Adipocyte (in vitro differentiated cells): ENCODE results near the gene KSR2.

Source experiments
- DNase-seq: peaks from one replicate; pipeline ENCODE4 v3.0.0-alpha.2; 2015; ENCODE audit warnings: low read depth
- H3K27me3 ChIP-seq: replicated peaks from 2 replicates; pipeline ENCODE4 v1.7.0; 2013; ENCODE audit warnings: mild to moderate bottlenecking, low read length, moderate library complexity; ENCODE audit not compliant: control insufficient read depth, insufficient read depth
- H3K36me3 ChIP-seq: 2 replicates; pipeline ENCODE4 v1.7.0; 2013; ENCODE audit warnings: low read length, mild to moderate bottlenecking, moderate library complexity; ENCODE audit not compliant: control insufficient read depth, insufficient read depth, severe bottlenecking
- H3K4me1 ChIP-seq: 2 replicates; pipeline ENCODE4 v1.7.0; 2013; ENCODE audit warnings: mild to moderate bottlenecking, low read length, moderate library complexity; ENCODE audit not compliant: control insufficient read depth, insufficient read depth
- H3K4me3 ChIP-seq: 2 replicates; pipeline ENCODE4 v1.7.0; 2013; ENCODE audit warnings: mild to moderate bottlenecking, low read length, moderate library complexity
- H3K9ac ChIP-seq: 2 replicates; pipeline ENCODE4 v1.7.0; 2013; ENCODE audit warnings: mild to moderate bottlenecking, low read length, moderate library complexity
- H3K9me3 ChIP-seq: 2 replicates; pipeline ENCODE4 v1.7.0; 2013; ENCODE audit warnings: mild to moderate bottlenecking, low read length, moderate library complexity; ENCODE audit not compliant: control insufficient read depth

The KSR2 gene

DNA sequence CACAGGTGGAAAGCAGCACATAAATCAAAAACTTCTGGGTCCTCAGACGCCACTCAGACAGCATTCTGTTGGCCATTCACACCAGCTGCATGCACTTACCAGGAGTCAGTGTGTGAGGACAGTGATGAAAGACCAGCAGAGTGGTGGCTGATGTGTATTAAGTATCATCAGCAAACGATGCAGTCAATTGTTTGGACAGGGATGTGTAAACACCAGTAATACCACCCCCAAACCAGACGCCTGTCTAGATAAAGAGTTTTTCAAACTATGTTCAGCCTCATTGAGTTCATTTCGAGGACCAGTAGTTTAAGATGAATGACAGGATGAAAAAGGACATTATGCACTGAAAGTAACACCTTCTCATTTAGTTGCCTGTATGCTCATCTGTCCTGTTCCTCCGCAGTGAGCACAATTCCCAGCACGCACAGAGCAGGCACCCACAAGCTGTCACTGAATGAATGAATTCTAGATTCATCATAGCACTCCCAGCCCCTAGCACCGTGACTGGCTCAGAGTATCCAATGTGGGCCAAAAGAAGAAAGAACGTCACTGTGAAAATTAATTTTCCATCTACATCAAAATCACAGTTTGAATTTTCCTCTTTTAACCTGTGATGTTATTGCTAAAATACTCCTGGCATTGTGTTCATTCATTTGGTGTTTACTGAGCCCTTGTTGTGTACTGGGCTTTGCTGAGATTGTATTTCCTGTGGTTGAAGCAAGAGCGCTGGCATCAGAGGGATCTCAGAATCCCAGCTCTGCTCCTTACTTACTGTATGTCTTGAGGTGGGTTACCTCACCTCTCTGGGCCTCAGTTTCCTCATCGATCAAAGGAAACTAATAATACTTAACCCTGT, 482.6 kb downstream of the KSR2 start:
- no peak for DNase-seq
- H3K9ac ChIP-seq = no peak overlapping the region
- H3K27me3 ChIP-seq = no peaks in the 10 kb centered on the region
- H3K4me3 ChIP-seq = no peak overlapping the region
- no peaks in the 10 kb centered on the region for H3K9me3 ChIP-seq
- H3K36me3 ChIP-seq = no peaks in the 10 kb centered on the region
- peaks cover 20% of the 10 kb centered on the region for H3K4me1 ChIP-seq

DNA sequence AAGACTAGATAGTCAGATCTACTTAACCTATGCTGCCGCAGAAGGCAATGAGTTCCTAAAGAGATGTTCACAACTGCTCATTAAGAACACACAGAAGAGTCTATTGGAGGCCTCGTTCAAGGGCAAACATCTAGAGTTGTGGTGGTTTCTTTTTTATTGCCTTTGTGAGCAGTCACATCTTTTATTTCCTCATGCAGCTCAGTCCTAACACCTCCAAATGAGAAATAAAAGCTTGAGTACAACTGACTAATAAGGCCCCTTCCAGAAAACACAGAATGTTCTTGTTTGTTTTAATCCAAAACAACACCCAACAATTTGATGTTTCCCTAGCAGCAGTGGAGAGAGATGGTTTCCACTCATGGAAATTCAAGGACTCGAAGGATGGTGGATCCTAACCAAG, 483.9 kb downstream of the KSR2 start:
- H3K4me3 ChIP-seq = no peak overlapping the region
- no peaks in the 10 kb centered on the region for H3K27me3 ChIP-seq
- no peak overlapping the region for H3K9ac ChIP-seq
- DNase-seq = no peak
- H3K4me1 ChIP-seq = peaks cover 17% of the 10 kb centered on the region
- no peaks in the 10 kb centered on the region for H3K36me3 ChIP-seq
- no peaks in the 10 kb centered on the region for H3K9me3 ChIP-seq

DNA sequence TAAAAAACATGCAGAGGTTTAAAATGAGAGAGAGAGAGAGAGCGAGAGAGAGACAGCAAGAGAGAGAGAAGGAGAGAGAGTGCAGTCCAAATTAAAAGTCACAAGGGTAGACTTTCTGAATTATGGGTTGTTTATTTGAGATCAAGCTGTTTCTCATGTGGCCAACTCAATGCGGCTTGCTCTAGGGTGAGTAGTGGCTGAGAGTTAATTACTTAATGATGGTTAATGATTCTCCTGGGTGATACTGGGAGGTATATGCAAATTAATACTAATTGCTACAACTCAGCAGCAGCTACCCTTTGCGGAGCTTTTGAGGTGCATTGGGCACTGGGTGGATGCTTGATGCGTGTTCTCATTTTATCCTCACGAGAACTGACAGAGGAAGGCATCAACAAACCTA, 485.3 kb downstream of the KSR2 start:
- Histone ChIP-seq H3K27me3 (no peaks in the 10 kb centered on the region), H3K4me1 (peaks cover 16% of the 10 kb centered on the region), H3K9ac (no peak overlapping the region), H3K36me3 (no peaks in the 10 kb centered on the region), H3K4me3 (no peak overlapping the region), H3K9me3 (no peaks in the 10 kb centered on the region)
- no peak for DNase-seq

DNA sequence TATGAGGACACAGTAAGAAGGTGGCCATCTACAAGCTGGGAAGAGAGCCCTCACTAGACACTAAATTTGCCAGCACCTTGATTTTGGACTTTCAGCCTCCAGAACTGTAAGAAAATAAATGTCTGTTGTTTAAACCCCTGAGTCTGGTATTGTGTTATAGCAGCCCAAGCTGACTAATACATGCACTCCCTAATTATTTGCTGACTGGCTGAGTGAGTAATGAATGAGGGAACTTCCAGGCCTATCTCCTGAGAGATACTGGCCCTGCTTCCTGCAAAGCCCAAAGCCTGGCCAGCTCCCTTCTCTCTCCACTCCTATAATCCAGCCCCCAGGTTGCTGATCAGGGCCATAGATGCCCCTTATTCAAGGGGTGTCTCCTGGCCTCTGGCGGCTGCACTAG, 487.3 kb downstream of the KSR2 start:
- Histone ChIP-seq H3K9ac (no peak overlapping the region), H3K9me3 (no peaks in the 10 kb centered on the region), H3K27me3 (no peaks in the 10 kb centered on the region), H3K4me3 (no peak overlapping the region), H3K36me3 (no peaks in the 10 kb centered on the region), H3K4me1 (peaks cover 3% of the 10 kb centered on the region)
- no peak for DNase-seq

DNA sequence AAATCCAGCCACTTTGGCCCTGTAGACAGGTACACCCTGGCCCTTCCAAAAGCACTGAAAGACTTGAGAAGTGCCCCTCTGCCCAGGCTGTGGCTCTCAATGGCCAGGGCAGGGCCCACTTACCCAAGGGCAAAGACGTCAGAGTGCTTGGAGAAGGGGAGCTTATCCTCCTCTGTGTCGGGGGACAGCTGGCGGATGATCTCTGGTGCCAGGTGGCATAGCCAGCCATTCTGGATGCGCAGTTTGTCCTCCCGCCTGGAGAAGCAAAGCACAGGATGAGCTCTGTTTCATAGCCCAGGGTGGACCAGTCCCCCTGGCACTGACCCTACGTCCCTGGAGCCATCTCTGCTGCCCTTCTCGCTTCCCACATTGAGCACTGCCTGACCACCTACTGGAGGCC, 492.4 kb downstream of the KSR2 start:
- DNase-seq = no peak
- Histone ChIP-seq H3K36me3 (no peaks in the 10 kb centered on the region), H3K4me1 (no peaks in the 10 kb centered on the region), H3K27me3 (peaks cover 10% of the 10 kb centered on the region), H3K9ac (no peak overlapping the region), H3K9me3 (peaks cover 3% of the 10 kb centered on the region), H3K4me3 (no peak overlapping the region)

DNA sequence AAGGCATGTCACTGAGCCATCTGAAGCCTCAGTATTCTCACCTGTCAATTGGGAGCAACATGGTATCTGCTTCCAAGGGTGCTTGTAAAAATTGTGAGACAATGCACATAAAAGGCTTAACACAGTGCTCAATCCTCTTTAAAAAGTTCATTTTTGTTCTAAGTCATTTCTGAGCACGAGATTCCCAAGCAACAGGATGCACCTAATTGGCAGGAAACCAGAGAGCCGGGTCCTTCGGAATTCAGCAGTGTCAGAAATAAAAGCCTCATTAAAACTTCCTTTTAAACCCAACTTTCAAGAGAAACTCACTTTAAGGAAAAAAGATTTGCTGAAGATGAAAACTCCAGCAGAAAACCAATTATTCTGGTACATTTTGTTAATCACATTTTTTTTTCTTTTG, 494.9 kb downstream of the KSR2 start:
- no peaks in the 10 kb centered on the region for H3K4me1 ChIP-seq
- H3K27me3 ChIP-seq = peaks cover 15% of the 10 kb centered on the region
- no peak overlapping the region for H3K9ac ChIP-seq
- no peaks in the 10 kb centered on the region for H3K36me3 ChIP-seq
- DNase-seq = no peak
- H3K4me3 ChIP-seq = no peak overlapping the region
- H3K9me3 ChIP-seq = peaks cover 9% of the 10 kb centered on the region

DNA sequence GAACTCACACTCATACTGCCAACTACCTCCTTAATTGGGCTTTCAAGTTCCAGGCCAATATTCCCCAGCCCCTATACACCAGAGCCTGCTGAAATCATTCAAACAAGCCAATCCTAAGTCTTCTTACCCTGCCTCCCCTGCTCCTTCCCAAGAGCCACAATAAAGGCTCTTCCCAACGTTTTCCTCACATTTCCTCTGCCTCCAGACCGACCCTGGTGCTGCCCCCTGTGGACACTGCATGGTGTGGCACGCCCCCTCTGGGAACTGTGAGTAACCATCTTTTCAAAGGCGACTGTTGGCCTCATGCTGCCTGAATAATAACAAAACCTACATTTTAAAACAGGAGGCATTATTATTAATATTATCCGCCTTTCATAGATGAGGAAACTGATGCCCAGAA, 495.8 kb downstream of the KSR2 start:
- no peak overlapping the region for H3K9ac ChIP-seq
- peaks cover 9% of the 10 kb centered on the region for H3K9me3 ChIP-seq
- no peak overlapping the region for H3K4me3 ChIP-seq
- H3K27me3 ChIP-seq = peaks cover 19% of the 10 kb centered on the region
- H3K4me1 ChIP-seq = no peaks in the 10 kb centered on the region
- no peaks in the 10 kb centered on the region for H3K36me3 ChIP-seq
- no peak for DNase-seq

DNA sequence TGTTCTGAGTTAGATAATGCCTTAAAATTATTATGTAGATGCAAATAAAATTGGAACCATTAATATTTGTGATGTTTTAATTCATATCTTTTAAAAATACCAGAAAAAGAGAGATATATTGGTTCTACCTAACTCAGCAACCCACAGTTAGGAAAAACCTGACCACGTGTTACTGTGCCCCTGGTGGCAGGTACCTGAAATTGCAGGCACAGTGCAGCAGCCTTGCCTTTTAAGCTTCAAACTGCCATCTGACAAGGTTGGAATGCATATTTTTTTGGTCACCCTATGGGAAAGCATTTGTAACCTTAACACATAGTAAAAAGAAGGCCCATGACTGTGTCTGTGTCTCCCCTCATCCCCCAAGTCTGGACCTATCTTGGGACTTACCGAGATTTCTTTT, 498.0 kb downstream of the KSR2 start:
- Histone ChIP-seq H3K27me3 (peaks cover 31% of the 10 kb centered on the region), H3K9ac (no peak overlapping the region), H3K4me3 (no peak overlapping the region), H3K9me3 (peaks cover 7% of the 10 kb centered on the region), H3K4me1 (no peaks in the 10 kb centered on the region), H3K36me3 (no peaks in the 10 kb centered on the region)
- no peak for DNase-seq

DNA sequence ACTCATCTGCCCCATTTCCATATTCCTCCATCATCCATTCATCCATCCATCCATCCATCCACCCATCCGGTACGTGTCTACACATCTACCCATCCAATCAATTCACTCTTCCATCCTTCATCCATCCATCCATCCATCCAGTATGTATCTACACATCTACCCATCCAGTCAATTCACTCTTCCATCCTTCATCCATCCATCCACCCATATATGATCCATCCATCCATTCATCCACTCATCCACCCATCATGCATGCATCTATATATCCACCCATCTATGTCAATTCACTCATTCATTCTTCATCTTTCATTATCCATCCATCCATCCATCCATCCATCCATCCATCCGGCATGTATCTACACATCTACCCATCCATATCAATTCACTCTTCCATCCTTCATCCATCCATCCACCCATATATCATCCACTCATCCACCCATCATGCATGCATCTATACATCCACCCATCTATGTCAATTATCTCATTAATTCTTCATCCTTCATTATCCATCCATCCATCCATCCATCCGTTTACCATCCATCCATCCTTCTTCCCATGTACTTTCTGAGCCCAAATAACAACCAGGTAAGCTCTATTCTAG, 498.8 kb downstream of the KSR2 start:
- H3K9me3 ChIP-seq = peaks cover 6% of the 10 kb centered on the region
- H3K27me3 ChIP-seq = peaks cover 32% of the 10 kb centered on the region
- no peaks in the 10 kb centered on the region for H3K36me3 ChIP-seq
- no peak overlapping the region for H3K9ac ChIP-seq
- no peak overlapping the region for H3K4me3 ChIP-seq
- DNase-seq = no peak
- H3K4me1 ChIP-seq = no peaks in the 10 kb centered on the region

DNA sequence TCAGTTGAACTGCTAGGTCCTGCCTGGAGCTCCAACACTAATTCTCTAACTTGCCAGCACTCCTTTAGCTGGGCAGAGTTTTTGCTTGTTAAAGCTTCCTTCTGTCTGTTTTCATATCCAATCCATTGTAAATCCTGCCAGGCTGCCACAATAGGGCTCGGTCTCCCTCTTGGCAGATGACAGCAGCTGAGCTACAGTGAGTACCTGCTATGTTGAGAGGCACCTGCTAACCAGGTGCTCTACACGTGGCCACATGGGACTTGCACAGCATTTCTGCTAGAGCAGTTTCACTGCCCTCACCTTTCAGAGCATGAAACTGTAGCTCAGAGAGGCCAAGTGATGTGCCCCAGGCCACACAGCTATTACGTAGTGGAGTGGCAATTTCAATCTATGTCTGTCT, 500.8 kb downstream of the KSR2 start:
- no peak for DNase-seq
- Histone ChIP-seq H3K36me3 (no peaks in the 10 kb centered on the region), H3K4me3 (no peak overlapping the region), H3K4me1 (no peaks in the 10 kb centered on the region), H3K27me3 (peaks cover 32% of the 10 kb centered on the region), H3K9me3 (peaks cover 6% of the 10 kb centered on the region), H3K9ac (no peak overlapping the region)

DNA sequence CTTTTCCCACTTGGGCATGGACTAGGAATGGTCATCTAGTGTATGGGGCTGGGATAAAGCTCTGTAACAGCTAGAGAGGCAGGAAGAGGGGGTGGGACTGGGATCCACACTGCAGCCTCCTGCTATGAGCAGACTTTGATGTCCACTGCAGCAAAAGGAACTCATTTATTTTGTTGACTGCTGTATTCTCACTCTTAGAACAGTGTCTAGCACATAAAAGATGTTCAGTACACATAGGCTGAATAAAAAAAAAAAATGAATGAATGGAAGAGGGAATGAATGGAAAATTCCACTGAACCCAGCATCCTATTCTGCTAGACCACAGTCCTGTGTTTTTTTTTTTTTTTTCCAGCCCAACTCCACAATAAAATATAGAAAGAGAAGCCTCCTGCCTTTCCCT, 501.2 kb downstream of the KSR2 start:
- H3K9ac ChIP-seq = no peak overlapping the region
- no peak for DNase-seq
- no peak overlapping the region for H3K4me3 ChIP-seq
- H3K36me3 ChIP-seq = no peaks in the 10 kb centered on the region
- peaks cover 32% of the 10 kb centered on the region for H3K27me3 ChIP-seq
- no peaks in the 10 kb centered on the region for H3K4me1 ChIP-seq
- peaks cover 6% of the 10 kb centered on the region for H3K9me3 ChIP-seq
